HEK293 (cell line): ENCODE results near the gene ZNF350.

Experiments
- ZBTB8A ChIP-seq: fragments of 450-650 bp; formaldehyde crosslinking; IDR thresholded peaks from 2 replicates; pipeline ENCODE4 v1.5.1; 2016; ENCODE audit warnings: missing biosample characterization, missing genetic modification characterization
- ZFP3 ChIP-seq: fragments of 450-650 bp; formaldehyde crosslinking; IDR thresholded peaks from 2 replicates; pipeline ENCODE4 v1.5.1; 2016; ENCODE audit warnings: low read depth, missing biosample characterization, missing genetic modification characterization
- ZNF146 ChIP-seq: fragments of 450-650 bp; formaldehyde crosslinking; IDR thresholded peaks from 2 replicates; pipeline ENCODE4 v1.5.1; 2016; ENCODE audit warnings: missing biosample characterization, missing genetic modification characterization
- ZNF174 ChIP-seq: fragments of 450-650 bp; formaldehyde crosslinking; IDR thresholded peaks from 2 replicates; pipeline ENCODE4 v1.5.0; 2017; ENCODE audit warnings: missing biosample characterization, mild to moderate bottlenecking, missing genetic modification characterization
- ZNF274 ChIP-seq, 2 experiments: fragments of 200-500 bp in 1 of 2; fragments of 450-650 bp in 1 of 2; sonication (Bioruptor generic) in 1 of 2; formaldehyde crosslinking in 1 of 2; IDR thresholded peaks; 2 replicates each; pipeline versions ENCODE4 v1.5.1 to v1.6.1; 2014 to 2016; ENCODE audit warnings: borderline replicate concordance in 1 of 2, inconsistent platforms in 1 of 2, low read length in 1 of 2, missing biosample characterization in 1 of 2, missing genetic modification characterization in 1 of 2
- ZNF350 ChIP-seq: fragments of 450-650 bp; formaldehyde crosslinking; IDR thresholded peaks from 2 replicates; pipeline ENCODE4 v1.5.0; 2017; ENCODE audit warnings: missing biosample characterization, mild to moderate bottlenecking, missing genetic modification characterization
- ZNF510 ChIP-seq: fragments of 450-650 bp; formaldehyde crosslinking; IDR thresholded peaks from 2 replicates; pipeline ENCODE4 v1.5.1; 2018; ENCODE audit warnings: mild to moderate bottlenecking, missing genetic modification characterization, missing biosample characterization; ENCODE audit not compliant: insufficient replicate concordance
- ZNF549 ChIP-seq: fragments of 450-650 bp; IDR thresholded peaks from 2 replicates; pipeline ENCODE4 v1.5.1; 2018; ENCODE audit warnings: missing biosample characterization, missing genetic modification characterization, mild to moderate bottlenecking, inconsistent platforms, moderate library complexity
- ZNF843 ChIP-seq: fragments of 450-650 bp; formaldehyde crosslinking; IDR thresholded peaks from 2 replicates; pipeline ENCODE4 v1.5.1; 2016; ENCODE audit warnings: missing biosample characterization, missing genetic modification characterization
- TF ChIP-seq, protein P1 (sequence below): fragments of 450-650 bp; formaldehyde crosslinking; IDR thresholded peaks from 2 replicates; pipeline ENCODE4 v1.5.1; 2016; ENCODE audit warnings: missing biosample characterization, missing genetic modification characterization

DNA sequence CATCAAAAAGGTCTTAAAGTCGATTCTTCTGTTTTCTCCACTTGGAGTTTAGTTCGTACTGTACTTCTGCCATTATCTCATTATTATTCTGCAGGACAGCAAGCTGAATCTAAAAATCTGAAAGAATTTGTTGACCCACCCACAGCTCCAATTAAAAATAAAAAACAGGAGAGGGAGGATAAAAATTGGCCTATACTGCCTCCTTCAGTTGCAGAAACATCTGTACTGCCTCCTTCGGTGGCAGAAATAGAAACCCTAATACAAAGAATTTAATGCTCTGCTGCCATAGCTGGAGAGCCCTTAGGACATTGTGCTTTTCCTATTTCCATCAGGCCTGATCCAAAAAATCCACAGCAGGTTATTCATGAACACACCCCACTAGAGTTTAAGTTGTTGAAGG, 9.8 kb downstream of the ZNF350 start:
- TF ChIP-seq, protein P1, sequence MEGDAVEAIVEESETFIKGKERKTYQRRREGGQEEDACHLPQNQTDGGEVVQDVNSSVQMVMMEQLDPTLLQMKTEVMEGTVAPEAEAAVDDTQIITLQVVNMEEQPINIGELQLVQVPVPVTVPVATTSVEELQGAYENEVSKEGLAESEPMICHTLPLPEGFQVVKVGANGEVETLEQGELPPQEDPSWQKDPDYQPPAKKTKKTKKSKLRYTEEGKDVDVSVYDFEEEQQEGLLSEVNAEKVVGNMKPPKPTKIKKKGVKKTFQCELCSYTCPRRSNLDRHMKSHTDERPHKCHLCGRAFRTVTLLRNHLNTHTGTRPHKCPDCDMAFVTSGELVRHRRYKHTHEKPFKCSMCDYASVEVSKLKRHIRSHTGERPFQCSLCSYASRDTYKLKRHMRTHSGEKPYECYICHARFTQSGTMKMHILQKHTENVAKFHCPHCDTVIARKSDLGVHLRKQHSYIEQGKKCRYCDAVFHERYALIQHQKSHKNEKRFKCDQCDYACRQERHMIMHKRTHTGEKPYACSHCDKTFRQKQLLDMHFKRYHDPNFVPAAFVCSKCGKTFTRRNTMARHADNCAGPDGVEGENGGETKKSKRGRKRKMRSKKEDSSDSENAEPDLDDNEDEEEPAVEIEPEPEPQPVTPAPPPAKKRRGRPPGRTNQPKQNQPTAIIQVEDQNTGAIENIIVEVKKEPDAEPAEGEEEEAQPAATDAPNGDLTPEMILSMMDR (tag by site-specific recombination): no peak
- no peak for TF ChIP-seq ZFP3 (tag by site-specific recombination)
- no peak for TF ChIP-seq ZBTB8A (tag by site-specific recombination)
- TF ChIP-seq ZNF274 (IDR thresholded peaks at IDR 0.05; ENCODE audit: low read length): no peak
- no peak for TF ChIP-seq ZNF274 (tag by site-specific recombination; IDR thresholded peaks at IDR 0.05; ENCODE audit: borderline replicate concordance)
- TF ChIP-seq ZNF146 (tag by site-specific recombination): no peak
- TF ChIP-seq ZNF843: no peak
- TF ChIP-seq ZNF549 (tag by site-specific recombination): no peak
- TF ChIP-seq ZNF174 (tag by site-specific recombination): no peak
- TF ChIP-seq ZNF350 (tag by site-specific recombination): no peak
- TF ChIP-seq ZNF510 (tag by site-specific recombination): no peak
